A673 (cell line): ENCODE data around the gene LINC00305.

Experiments
- CTCF ChIP-seq: fragments of 300-800, 200-600 bp; sonication (generic); conservative IDR thresholded peaks from 2 replicates; pipeline ENCODE4 v1.5.1; 2017; ENCODE audit warnings: low read depth, mild to moderate bottlenecking, antibody characterized with exemption, low read length, moderate library complexity, mixed read lengths
- EZH2 ChIP-seq: fragments of 200-600 bp; sonication (generic); IDR thresholded peaks from 2 replicates; pipeline ENCODE4 v1.6.1; 2017; ENCODE audit warnings: borderline replicate concordance, low read depth, mild to moderate bottlenecking, mixed read lengths, antibody characterized with exemption, low read length; ENCODE audit not compliant: poor library complexity, severe bottlenecking

GRCh38 chr18:64053246-64053645, 95.6 kb downstream of the LINC00305 start:
- no peak for TF ChIP-seq CTCF
- TF ChIP-seq EZH2, result no peak
